T-helper 22 cell (primary cell): ENCODE data around the gene XPO6.

ENCODE experiments used
- DNase-seq: peaks from one replicate; pipeline ENCODE4 v3.0.0-alpha.2; 2020; ENCODE audit warnings: low read depth

Gene XPO6

DNA sequence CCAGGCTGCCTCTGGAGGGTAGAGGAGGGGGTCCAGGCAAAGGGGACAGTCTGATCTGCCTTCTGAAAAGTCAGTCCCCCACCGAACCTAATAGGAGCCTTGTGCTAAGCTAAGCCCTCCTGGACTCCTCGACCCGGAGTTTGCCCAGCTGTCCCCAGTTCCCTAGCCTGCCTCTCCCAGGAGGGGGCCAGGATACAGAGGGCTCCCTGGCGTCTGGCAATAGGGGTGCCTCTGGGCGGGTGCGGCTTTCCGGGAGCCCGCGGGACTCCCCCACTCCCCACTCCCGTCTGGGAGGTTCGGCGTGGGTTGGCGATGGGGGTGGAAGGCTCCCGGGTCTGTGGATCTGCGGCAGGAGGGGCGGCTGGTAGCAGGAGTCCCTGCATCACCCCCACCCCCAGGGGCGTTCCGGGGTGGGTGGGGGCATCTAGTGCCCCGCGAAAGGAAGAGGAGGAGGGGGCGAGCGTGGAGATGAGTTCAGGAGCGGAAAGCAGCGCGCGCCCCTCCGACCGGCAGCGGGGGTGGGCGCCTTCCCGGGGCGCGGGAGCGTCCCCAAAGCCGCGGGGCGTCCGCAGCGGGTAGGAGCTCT, 149.4 kb downstream of the XPO6 start:
- DNase-seq: no peak

DNA sequence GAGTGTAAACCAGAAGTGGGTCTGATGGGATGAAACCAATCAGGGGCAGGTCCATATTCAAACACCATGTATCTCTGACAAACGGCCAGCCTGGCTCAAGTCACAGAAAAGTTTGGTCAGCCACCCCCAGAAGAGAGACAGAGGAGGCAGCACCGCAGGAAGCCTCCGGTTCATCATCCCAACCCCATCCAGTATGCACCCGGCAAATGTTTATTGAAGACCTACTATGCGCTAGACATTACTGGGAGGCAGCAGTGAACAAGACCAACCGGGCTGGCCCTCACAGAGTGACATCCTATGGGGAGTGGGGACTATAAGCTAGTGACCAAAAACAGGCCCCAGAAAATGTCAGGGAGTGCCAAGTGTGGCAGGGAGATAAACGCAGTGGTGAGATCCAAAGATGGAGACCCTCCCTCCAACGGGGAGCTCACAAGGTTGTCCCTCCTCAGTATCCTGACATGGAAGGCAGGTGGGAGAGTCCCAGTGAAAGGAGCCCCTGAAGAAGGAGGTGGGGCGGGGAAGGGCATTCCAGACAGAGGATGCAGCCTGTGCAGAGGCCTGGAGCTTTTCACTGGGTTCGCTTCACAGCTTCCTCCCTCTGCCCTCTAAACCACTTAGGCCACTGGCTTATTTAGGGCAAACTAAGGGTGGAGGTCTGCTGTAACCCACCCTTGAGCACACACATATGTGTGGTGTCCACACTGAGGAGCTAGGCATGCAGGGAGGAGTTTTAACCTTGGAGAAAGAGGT, 150.2 kb downstream of the XPO6 start:
- DNase-seq: no peak

DNA sequence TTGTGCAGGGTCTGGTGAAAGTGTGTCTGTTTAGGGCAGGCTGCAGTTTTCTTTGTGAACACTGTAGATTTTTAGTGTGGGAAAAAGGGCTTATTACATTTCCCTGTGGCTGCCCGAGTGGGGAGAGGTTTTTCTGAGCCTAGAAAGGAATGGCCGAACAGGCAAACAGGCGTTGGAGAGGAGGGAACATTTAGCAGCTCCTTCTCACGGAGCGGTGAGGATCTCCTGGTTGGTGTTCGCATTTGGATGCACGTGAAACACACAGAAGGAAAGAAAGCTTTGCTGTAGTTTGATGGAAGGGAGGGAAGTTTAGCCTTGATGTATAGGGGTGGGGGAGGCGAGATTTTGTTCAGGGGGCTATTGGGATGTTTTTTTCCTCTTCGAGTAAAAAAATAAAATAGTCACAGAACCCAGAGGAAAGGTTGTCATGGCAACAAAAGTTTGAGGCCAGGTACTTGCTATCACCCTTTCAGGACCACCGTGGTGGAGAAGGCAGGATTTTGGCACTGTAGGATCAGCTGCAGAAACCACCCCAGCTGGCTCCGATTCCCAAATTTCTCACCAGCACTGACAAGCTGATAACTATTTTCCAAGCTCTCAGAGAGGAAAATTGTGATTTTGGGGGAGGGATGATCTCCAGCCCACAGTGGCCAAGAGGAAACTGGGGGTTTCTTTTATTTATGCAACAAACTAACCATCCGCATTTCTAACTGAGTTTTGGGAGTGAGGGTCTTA, 151.8 kb downstream of the XPO6 start:
- no peak for DNase-seq

DNA sequence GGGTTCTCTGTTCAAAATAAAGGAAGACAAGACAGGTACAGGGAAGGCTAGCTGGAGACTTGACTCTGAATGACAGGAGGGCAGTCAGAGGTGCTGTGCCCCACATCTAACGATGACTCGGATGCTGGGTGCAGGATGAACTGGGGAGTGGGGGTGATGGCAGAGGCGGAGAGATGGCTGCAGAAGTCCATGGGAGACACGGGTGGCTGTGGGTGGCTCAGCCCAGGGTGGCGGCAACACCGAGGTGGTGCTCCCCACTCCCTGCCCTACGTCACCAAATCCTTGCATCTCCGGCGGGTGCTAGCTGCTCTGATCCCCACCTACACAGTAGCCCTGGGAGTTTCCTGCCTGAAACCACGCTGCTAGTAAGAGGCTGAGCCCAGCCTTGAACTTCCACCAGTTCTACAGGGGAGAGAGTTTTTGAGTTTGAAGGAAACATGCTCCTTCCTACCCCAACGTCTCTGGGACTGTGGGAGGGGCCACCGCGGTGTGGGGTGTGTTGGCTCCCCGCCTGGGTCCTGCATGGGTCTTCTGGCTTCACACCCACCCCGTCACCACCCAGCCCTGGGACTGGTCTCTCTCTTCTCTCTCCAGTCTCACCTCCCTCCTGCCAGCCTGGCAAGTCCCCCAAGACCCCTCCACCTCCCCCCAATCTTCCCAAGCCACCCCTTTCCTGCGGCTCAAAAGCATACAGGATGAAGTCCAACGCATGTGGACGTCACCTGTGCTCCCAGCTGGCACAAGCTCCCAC, 152.8 kb downstream of the XPO6 start:
- DNase-seq: no peak

DNA sequence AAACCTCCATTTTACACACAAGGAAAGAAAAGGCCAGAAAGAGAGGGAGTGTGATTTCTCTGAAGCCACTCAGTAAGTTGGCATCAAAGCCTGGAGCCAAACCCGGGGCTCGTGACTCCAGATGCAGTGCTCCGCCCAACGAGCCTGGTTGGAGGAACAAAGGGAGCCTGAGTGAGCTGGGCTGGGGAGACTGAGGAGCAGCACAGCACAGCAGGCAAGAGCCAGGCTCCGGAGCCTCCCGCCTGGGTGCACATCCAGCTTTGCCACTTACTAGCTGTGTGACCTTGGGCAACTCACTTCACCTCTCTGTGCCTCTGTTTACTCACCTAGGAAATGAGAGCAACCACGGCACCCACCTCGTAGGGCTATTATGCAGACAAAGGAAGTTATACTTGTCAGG, 153.8 kb downstream of the XPO6 start:
- no peak for DNase-seq

DNA sequence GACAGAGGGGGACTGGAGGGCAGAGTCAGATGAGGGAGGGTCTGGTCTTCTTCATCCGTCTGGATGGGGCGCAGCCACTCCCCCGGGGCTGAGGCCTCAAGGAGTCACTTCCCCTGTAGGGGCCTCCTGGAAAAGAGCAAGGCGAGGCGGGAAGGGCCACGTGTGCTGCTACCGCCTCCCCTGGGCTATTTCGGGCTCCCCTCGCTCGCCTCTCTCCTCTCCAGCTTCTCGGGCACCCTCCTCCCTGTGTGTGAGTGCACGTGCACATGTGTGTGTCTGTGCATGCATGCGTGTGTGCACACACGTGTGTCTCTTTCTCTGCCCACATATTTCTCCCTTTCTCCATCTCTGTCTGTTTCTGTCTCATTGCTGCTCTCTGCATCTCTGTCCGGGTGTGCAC, 158.3 kb downstream of the XPO6 start:
- no peak for DNase-seq

DNA sequence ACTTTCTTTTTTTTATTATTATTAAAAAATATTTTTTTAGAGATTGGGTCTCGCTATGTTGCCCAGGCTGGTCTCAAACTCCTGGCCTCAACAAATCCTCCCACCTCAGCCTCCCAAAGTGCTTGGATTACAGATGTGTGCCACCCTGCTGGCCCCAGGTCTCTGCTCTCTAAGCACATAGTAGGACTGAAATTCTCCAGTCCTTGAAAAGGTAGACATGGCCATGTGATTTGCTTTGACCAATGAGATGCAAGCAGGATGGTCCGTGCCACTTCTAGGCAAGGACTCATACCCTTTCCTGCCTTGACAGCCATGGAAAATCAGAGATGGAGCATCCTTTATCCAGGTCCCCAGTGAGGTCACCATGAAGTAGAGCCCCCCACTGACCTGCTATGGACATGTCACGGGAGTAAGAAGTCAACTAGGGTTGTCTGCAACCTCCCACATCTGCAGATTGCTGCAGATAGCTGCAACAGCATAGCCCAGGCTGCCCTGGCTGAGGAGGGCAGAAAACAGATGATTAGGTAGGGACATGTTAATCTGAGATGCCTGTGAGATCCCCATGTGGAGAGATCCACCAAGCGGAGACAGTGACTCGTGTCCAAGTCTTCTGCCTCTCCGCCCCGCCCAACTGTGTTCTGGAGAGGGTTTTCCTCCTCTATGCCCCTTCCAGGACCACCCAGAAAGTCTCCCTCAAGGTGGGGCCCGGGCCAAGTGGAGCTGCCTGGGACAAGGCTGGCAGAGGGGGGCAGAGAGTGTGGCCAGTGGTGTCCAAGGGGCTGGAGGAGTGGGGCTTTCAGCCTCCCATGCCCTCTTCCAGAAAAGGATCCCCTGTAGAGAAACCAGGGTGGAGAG, 159.3 kb downstream of the XPO6 start:
- no peak for DNase-seq

DNA sequence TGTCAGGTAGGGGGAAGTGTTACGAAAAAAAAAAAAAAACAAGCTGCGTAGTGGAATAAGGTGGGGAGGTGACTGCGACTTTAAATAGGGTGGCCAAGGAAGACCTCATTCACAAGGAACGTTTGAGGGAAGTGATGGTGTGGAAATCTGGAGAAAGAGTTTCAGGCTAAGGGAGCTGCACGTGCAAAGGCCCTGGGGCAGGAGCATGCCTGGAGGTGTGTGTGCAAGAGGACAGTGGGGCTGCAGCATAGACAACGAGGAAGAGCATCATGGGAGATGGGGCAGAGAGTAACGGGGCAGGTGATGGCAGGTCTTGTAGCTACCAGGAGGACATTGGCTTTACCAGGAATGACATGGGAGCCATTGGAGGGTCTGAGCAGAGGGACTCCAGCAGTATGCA, 160.3 kb downstream of the XPO6 start:
- no peak for DNase-seq
